AG10803 (cell line): ENCODE results near the gene TNFAIP8.

Experiments used
- DNase-seq: peaks from one replicate; pipeline ENCODE4 v3.0.0; 2010; ENCODE audit warnings: low read depth
- H3K4me3 ChIP-seq: 2 replicates; pipeline ENCODE4 v1.5.1; 2011; ENCODE audit warnings: mild to moderate bottlenecking, low read length, control low read depth
- TF ChIP-seq, protein P1 (sequence below): conservative IDR thresholded peaks from 2 replicates; pipeline ENCODE4 v1.5.1; 2011; ENCODE audit warnings: mild to moderate bottlenecking, low read length, control low read depth, inconsistent platforms

The TNFAIP8 gene

GRCh38 chr5:119386596-119387344, 31.0 kb downstream of the TNFAIP8 start:
- no peak overlapping the region for H3K4me3 ChIP-seq
- TF ChIP-seq, protein P1, sequence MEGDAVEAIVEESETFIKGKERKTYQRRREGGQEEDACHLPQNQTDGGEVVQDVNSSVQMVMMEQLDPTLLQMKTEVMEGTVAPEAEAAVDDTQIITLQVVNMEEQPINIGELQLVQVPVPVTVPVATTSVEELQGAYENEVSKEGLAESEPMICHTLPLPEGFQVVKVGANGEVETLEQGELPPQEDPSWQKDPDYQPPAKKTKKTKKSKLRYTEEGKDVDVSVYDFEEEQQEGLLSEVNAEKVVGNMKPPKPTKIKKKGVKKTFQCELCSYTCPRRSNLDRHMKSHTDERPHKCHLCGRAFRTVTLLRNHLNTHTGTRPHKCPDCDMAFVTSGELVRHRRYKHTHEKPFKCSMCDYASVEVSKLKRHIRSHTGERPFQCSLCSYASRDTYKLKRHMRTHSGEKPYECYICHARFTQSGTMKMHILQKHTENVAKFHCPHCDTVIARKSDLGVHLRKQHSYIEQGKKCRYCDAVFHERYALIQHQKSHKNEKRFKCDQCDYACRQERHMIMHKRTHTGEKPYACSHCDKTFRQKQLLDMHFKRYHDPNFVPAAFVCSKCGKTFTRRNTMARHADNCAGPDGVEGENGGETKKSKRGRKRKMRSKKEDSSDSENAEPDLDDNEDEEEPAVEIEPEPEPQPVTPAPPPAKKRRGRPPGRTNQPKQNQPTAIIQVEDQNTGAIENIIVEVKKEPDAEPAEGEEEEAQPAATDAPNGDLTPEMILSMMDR: no peak
- no peak for DNase-seq

- DNase-seq: no peak
- no peak overlapping the region for H3K4me3 ChIP-seq
- TF ChIP-seq, protein P1: no peak
Observed at GRCh38 chr5:119387945-119388618, 32.3 kb downstream of the TNFAIP8 start.

DNA sequence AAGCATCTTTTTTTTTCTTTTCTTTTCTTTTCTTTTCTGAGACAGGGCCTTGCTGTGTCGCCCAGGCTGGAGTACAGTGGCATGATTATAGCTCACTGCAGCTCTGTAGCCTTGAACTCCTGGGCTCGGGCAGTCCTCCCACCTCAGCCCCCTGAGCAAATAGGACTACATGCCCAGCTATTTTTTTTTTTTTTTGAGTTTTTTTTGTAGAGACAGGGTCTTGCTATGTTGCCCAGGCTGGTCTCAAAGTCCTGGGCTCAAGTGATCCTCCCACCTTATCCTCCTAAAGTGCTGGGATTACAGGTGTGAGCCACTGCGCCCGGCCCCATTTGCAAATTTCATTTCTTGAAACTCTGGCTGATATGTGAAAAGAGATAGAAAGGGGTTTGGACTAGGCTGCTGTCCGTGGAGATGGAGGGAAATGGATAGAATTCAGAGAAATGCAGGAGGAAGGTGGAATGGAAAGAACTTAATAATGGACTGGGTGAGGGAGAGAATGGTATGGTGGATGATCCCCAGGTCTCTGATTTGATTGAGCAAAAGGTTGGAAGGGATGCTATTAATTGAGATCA, 32.9 kb downstream of the TNFAIP8 start:
- no peak for DNase-seq
- TF ChIP-seq, protein P1: no peak
- H3K4me3 ChIP-seq: no peak overlapping the region

DNA sequence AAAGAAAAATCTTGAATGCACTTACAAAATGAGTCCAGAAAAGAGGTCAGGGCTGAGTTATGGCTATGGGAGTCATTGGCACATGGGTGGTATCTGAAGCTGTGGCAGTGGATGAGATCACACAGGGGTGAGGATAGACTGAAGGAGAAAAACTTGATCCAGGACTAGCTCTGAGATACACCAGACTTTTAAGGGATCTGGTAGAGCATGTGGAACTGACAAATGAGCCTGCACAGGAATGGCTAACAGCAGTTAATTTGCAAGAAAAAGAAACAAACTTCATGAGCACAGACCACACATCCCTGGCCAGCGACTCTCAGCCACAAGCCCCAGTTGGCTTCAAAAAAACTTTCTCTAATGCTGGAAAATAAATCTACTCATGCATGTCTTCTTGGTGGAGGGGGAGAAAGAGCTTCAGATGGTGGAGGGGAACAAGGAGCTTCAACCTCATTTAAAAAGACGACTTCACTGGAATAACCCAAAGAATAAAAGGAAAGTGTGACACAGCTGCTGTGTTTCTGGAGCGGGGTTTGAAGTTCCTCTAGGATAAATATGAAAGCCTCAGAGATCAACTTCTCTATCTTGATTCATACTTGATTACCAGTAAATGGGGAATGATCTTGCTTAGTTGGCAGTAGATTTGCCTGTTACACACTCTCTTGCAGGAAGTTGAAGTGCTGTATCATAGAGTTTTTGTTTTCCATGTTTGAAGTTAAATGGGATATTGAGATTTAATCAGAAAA, 33.6 kb downstream of the TNFAIP8 start:
- H3K4me3 ChIP-seq: peak overlapping the region; percentile 6; the same call in 1 of the 2 replicates
- TF ChIP-seq, protein P1: no peak

GRCh38 chr5:119390404-119390803, 34.6 kb downstream of the TNFAIP8 start:
- no peak for DNase-seq
- no peak overlapping the region for H3K4me3 ChIP-seq
- TF ChIP-seq, protein P1: no peak

More for the DNA sequence above, 33.6 kb downstream of the TNFAIP8 start:
- peak; percentile 67 for DNase-seq

DNA sequence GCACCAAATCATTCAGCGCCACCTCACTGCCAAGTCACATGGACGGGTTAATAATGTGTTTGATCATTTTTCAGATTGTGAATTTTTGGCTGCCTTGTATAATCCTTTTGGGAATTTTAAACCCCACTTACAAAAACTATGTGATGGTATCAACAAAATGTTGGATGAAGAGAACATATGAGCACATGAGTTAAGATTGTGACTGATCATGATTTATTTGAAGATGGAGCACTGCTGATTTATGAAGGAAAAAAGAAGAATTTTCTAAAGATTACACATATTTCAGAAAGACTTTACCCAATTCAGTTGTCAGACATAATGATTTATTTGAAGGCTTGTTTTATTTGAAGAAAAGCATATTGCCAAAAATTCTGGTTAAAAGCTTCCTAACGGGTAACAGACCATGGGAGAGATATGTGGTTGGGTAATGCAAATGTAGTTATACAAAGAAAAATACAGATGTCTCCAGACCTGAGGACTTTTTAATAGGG, 37.4 kb downstream of the TNFAIP8 start:
- TF ChIP-seq, protein P1: no peak
- H3K4me3 ChIP-seq: no peak overlapping the region
- DNase-seq: peak; percentile 93
